ENCODE results near the gene SAP25.

The SAP25 gene

GRCh38 chr7:100563809-100564400 lies 9.8 kb downstream of the SAP25 start:
- Histone ChIP-seq H3K9ac (peak overlapping the region in 2 of 11 experiments; percentile 27 to 37; a peak in 1 of 22 replicates), H3K4me1 (peaks cover 19 to 28% (median 26%) of the 10 kb centered on the region in 10 experiments), H3K9me3 (replicated peaks in 1 of 11) (no peaks in the 10 kb centered on the region), H3K27me3 (peaks cover 0 to 2% (median 0%) of the 10 kb centered on the region in 11 experiments; a peak in 8 of 22 replicates), H3K4me3 (no peak overlapping the region), H3K27ac (0 out of 22 replicates have a peak overlapping the region, but pooled peaks of 1 of the 11 experiments have one; percentile 6), H3K4me2 (peak overlapping the region in 3 of 11 experiments; percentile 5 to 44 (median 28); a peak in 6 of 22 replicates), H4K20me1 (peaks cover 0 to 13% (median 0%) of the 10 kb centered on the region in 11 experiments; a peak in 3 of 22 replicates), H3K36me3 (peaks cover 0 to 28% (median 15%) of the 10 kb centered on the region in 11 experiments; a peak in 11 of 22 replicates)
- no peak for TF ChIP-seq Cebpa-rat (IDR thresholded peaks at IDR 0.05)

GRCh38 chr7:100563100-100563564 lies 10.6 kb downstream of the SAP25 start:
- Histone ChIP-seq H3K4me2 (no peak overlapping the region), H3K4me3 (no peak overlapping the region), H3K27me3 (no peaks in the 10 kb centered on the region), H4K20me1 (peaks cover 0 to 9% (median 0%) of the 10 kb centered on the region in 11 experiments; a peak in 3 of 22 replicates), H3K9me3 (replicated peaks in 1 of 11) (no peaks in the 10 kb centered on the region), H3K4me1 (peaks cover 11 to 21% (median 18%) of the 10 kb centered on the region in 10 experiments), H3K27ac (no peak overlapping the region), H3K9ac (peak overlapping the region in 1 of 11 experiments; percentile 50; a peak in 1 of 22 replicates), H3K36me3 (peaks cover 0 to 36% (median 15%) of the 10 kb centered on the region in 11 experiments; a peak in 11 of 22 replicates)
- TF ChIP-seq Cebpa-rat (IDR thresholded peaks at IDR 0.05) = no peak

GRCh38 chr7:100562195-100563099 lies 11.3 kb downstream of the SAP25 start:
- Histone ChIP-seq H3K9ac (peak overlapping the region in 2 of 11 experiments; percentile 25 to 50; a peak in 1 of 22 replicates), H3K27ac (no peak overlapping the region), H3K4me2 (no peak overlapping the region), H3K4me1 (peaks cover 4 to 14% (median 11%) of the 10 kb centered on the region in 10 experiments; a peak in 19 of 20 replicates), H3K36me3 (peaks cover 0 to 42% (median 15%) of the 10 kb centered on the region in 11 experiments; a peak in 11 of 22 replicates), H4K20me1 (peaks cover 0 to 9% (median 0%) of the 10 kb centered on the region in 11 experiments; a peak in 3 of 22 replicates), H3K27me3 (no peaks in the 10 kb centered on the region), H3K9me3 (replicated peaks in 1 of 11) (no peaks in the 10 kb centered on the region), H3K4me3 (no peak overlapping the region)
- TF ChIP-seq Cebpa-rat (IDR thresholded peaks at IDR 0.05) = no peak

- Histone ChIP-seq H3K4me2 (no peak overlapping the region), H4K20me1 (peaks cover 0 to 7% (median 0%) of the 10 kb centered on the region in 11 experiments; a peak in 1 of 22 replicates), H3K36me3 (peaks cover under 1 to 48% (median 21%) of the 10 kb centered on the region in 11 experiments; a peak in 19 of 22 replicates), H3K9me3 (replicated peaks in 1 of 11) (no peaks in the 10 kb centered on the region), H3K9ac (peak overlapping the region in 3 of 11 experiments; percentile 1 to 41 (median 22); a peak in 2 of 22 replicates), H3K4me1 (peaks cover 0 to 9% (median 5%) of the 10 kb centered on the region in 10 experiments; a peak in 11 of 20 replicates), H3K27me3 (no peaks in the 10 kb centered on the region), H3K4me3 (no peak overlapping the region), H3K27ac (no peak overlapping the region)
- no peak for TF ChIP-seq Cebpa-rat (IDR thresholded peaks at IDR 0.05)
These were observed 12.1 kb downstream of the SAP25 start for GRCh38 chr7:100561491-100562194.

GRCh38 chr7:100559127-100559526 lies 14.6 kb downstream of the SAP25 start:
- Histone ChIP-seq H3K4me1 (peaks cover 0 to 26% (median 2%) of the 10 kb centered on the region in 10 experiments; a peak in 10 of 20 replicates), H3K9ac (no peak overlapping the region), H3K9me3 (replicated peaks in 1 of 11) (no peaks in the 10 kb centered on the region), H3K4me2 (no peak overlapping the region), H3K36me3 (peaks cover 14 to 69% (median 37%) of the 10 kb centered on the region in 11 experiments; a peak in 21 of 22 replicates), H4K20me1 (peaks cover 0 to 7% (median 0%) of the 10 kb centered on the region in 11 experiments; a peak in 1 of 22 replicates), H3K27me3 (no peaks in the 10 kb centered on the region), H3K4me3 (no peak overlapping the region), H3K27ac (no peak overlapping the region)
- no peak for TF ChIP-seq Cebpa-rat (IDR thresholded peaks at IDR 0.05)

- H3K4me3 ChIP-seq = no peak overlapping the region
- no peaks in the 10 kb centered on the region for H3K27me3 ChIP-seq
- H3K9me3 ChIP-seq (replicated peaks in 1 of 11) = no peaks in the 10 kb centered on the region
- no peak for TF ChIP-seq Cebpa-rat (IDR thresholded peaks at IDR 0.05)
- H4K20me1 ChIP-seq = no peaks in the 10 kb centered on the region; a peak in 1 of 22 replicates
- peak overlapping the region in 2 of 11 experiments; percentile 2 to 28; a peak in 1 of 22 replicates for H3K4me2 ChIP-seq
- peak overlapping the region in 1 of 11 experiments; percentile 54; a peak in 1 of 22 replicates for H3K27ac ChIP-seq
- peaks cover 22 to 73% (median 50%) of the 10 kb centered on the region in 11 experiments for H3K36me3 ChIP-seq
- peak overlapping the region in 3 of 11 experiments; percentile 7 to 24 (median 23); a peak in 4 of 22 replicates for H3K9ac ChIP-seq
- H3K4me1 ChIP-seq = peaks cover 0 to 23% (median 1%) of the 10 kb centered on the region in 10 experiments; a peak in 8 of 20 replicates
These were observed 17.2 kb downstream of the SAP25 start for GRCh38 chr7:100556541-100556940.

- H3K36me3 ChIP-seq = peaks cover 22 to 76% (median 54%) of the 10 kb centered on the region in 11 experiments
These were observed 18.0 kb downstream of the SAP25 start for GRCh38 chr7:100555701-100556100.

GRCh38 chr7:100553032-100553431 lies 20.7 kb downstream of the SAP25 start:
- peaks cover 27 to 50% (median 27%) of the 10 kb centered on the region in 10 experiments for H3K4me1 ChIP-seq
- H3K36me3 ChIP-seq = peaks cover 22 to 80% (median 57%) of the 10 kb centered on the region in 11 experiments
- no peak overlapping the region for H3K4me3 ChIP-seq
- no peaks in the 10 kb centered on the region for H3K9me3 ChIP-seq (replicated peaks in 1 of 11)
- 0 out of 22 replicates have a peak overlapping the region, but pooled peaks of 1 of the 11 experiments have one; percentile 9 for H3K9ac ChIP-seq
- H4K20me1 ChIP-seq = no peaks in the 10 kb centered on the region; a peak in 1 of 22 replicates
- H3K27me3 ChIP-seq = no peaks in the 10 kb centered on the region
- TF ChIP-seq Cebpa-rat (IDR thresholded peaks at IDR 0.05) = no peak
- H3K4me2 ChIP-seq = no peak overlapping the region
- no peak overlapping the region for H3K27ac ChIP-seq

More at GRCh38 chr7:100555701-100556100, 18.0 kb downstream of the SAP25 start:
- Histone ChIP-seq H3K4me2 (peak overlapping the region in 1 of 11 experiments; percentile 28; a peak in 1 of 22 replicates), H4K20me1 (no peaks in the 10 kb centered on the region; a peak in 1 of 22 replicates), H3K4me1 (peaks cover under 1 to 24% (median 2%) of the 10 kb centered on the region in 10 experiments; a peak in 19 of 20 replicates), H3K27me3 (no peaks in the 10 kb centered on the region), H3K9ac (peak overlapping the region in 2 of 11 experiments; percentile 7 to 24; a peak in 2 of 22 replicates), H3K27ac (peak overlapping the region in 1 of 11 experiments; percentile 54; a peak in 1 of 22 replicates), H3K9me3 (replicated peaks in 1 of 11) (no peaks in the 10 kb centered on the region), H3K4me3 (no peak overlapping the region)
- no peak for TF ChIP-seq Cebpa-rat (IDR thresholded peaks at IDR 0.05)

All from BLaER1 treated with 17β-estradiol and CSF1 and Interleukin-3, amounts not matched to agents 10 nM and 100 nM (cell line).